ENCODE data around the gene PSMD4. TPM values are rescaled to one million over a fixed set of nuclear protein-coding genes. Genes with fewer than 3 reads are reported as not detected.
"Not testable (repeated sequence)": the region's sequence is repeated elsewhere in the genome, so short reads cannot be mapped to it uniquely, and the experiment has no call there.

Gene PSMD4
- 105 TPM for total RNA-seq

- DNase-seq = peak; percentile 99
Observed at GRCh38 chr1:151254217-151255213, at the start of gene PSMD4. Gene PSMD4 (plus strand): TSS chr1:151254734. CDS start chr1:151254783, 49 bp downstream.

GRCh38 chr1:151205381-151205965 lies 49.1 kb upstream of the PSMD4 start:
- not testable (repeated sequence) for DNase-seq

GRCh38 chr1:151210830-151211229 lies 43.7 kb upstream of the PSMD4 start:
- DNase-seq = no peak

- DNase-seq = no peak
Observed at GRCh38 chr1:151211972-151212705, 42.4 kb upstream of the PSMD4 start.

- no peak for DNase-seq
Observed at GRCh38 chr1:151213560-151213959, 41.0 kb upstream of the PSMD4 start.

GRCh38 chr1:151221616-151222015 lies 32.9 kb upstream of the PSMD4 start:
- no peak for DNase-seq

- DNase-seq = peak; percentile 8
Observed at GRCh38 chr1:151222130-151222529, 32.4 kb upstream of the PSMD4 start.

- DNase-seq = no peak
Observed at GRCh38 chr1:151235235-151235634, 19.3 kb upstream of the PSMD4 start.

- no peak for DNase-seq
Observed at GRCh38 chr1:151237678-151238466, 16.7 kb upstream of the PSMD4 start.

- DNase-seq = no peak
Observed at GRCh38 chr1:151238467-151238739, 16.1 kb upstream of the PSMD4 start.

- no peak for DNase-seq
Observed at GRCh38 chr1:151242442-151242841, 12.1 kb upstream of the PSMD4 start.

GRCh38 chr1:151243683-151244216 lies 10.8 kb upstream of the PSMD4 start:
- no peak for DNase-seq

GRCh38 chr1:151246786-151247185 lies 7.7 kb upstream of the PSMD4 start:
- DNase-seq = no peak

GRCh38 chr1:151251656-151252470 lies 2.7 kb upstream of the PSMD4 start:
- DNase-seq = peak; percentile 85

GRCh38 chr1:151255381-151255780 lies 847 bp downstream of the PSMD4 start:
- DNase-seq = no peak

GRCh38 chr1:151259351-151259750 lies 4.8 kb downstream of the PSMD4 start:
- no peak for DNase-seq

GRCh38 chr1:151265446-151266236 lies 11.1 kb downstream of the PSMD4 start:
- no peak for DNase-seq

GRCh38 chr1:151266315-151266714 lies 11.8 kb downstream of the PSMD4 start:
- no peak for DNase-seq

GRCh38 chr1:151266821-151267220 lies 12.3 kb downstream of the PSMD4 start:
- DNase-seq = no peak

- DNase-seq = no peak
Observed at GRCh38 chr1:151267760-151268159, 13.2 kb downstream of the PSMD4 start.
